Activated naive CD8-positive, alpha-beta T cell (primary cell): ENCODE measurements around the gene SKIL.

Source experiments
- H3K27ac Mint-ChIP-seq: one replicate; pipeline ENCODE4 v1.8.0; 2021; ENCODE audit warnings: mixed read lengths
- H3K27me3 Mint-ChIP-seq: one replicate; pipeline ENCODE4 v1.8.0; 2021; ENCODE audit warnings: mixed read lengths
- H3K36me3 Mint-ChIP-seq: one replicate; pipeline ENCODE4 v1.8.0; 2021; ENCODE audit warnings: mixed read lengths
- H3K4me1 Mint-ChIP-seq: one replicate; pipeline ENCODE4 v1.8.0; 2021; ENCODE audit warnings: low read depth, mixed read lengths
- H3K4me3 Mint-ChIP-seq: one replicate; pipeline ENCODE4 v1.8.0; 2021; ENCODE audit warnings: mild to moderate bottlenecking, mixed read lengths
- H3K9me3 Mint-ChIP-seq: one replicate; pipeline ENCODE4 v1.8.0; 2021; ENCODE audit warnings: low read depth, mixed read lengths

Gene SKIL

DNA sequence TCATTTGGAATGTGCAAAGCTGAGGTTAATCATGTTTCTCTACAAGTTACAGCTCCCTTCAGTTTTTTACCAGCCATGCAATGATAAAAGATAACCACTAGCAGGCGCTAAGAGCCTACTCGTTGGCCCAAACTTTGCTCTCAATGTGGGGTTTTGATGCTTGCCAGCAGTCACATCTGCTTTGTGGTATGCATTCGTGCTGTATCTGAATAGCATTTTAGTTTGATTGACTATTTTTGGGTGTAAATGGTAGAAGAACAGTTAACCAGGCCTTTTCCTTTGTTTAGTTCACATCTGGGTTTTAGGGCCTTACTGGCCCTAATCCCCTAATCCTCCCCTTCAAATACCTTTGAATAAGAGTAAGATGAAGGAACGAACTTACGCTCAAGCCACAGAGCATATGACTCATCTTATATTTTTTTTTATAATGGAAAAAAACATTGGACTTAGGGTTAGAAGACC is 56.7 kb downstream of the SKIL start:
- Mint-ChIP-seq H3K27ac (no peak overlapping the region), H3K36me3 (no peaks in the 10 kb centered on the region), H3K9me3 (no peaks in the 10 kb centered on the region), H3K4me3 (no peak overlapping the region), H3K27me3 (peaks cover 14% of the 10 kb centered on the region), H3K4me1 (peaks cover 6% of the 10 kb centered on the region)

DNA sequence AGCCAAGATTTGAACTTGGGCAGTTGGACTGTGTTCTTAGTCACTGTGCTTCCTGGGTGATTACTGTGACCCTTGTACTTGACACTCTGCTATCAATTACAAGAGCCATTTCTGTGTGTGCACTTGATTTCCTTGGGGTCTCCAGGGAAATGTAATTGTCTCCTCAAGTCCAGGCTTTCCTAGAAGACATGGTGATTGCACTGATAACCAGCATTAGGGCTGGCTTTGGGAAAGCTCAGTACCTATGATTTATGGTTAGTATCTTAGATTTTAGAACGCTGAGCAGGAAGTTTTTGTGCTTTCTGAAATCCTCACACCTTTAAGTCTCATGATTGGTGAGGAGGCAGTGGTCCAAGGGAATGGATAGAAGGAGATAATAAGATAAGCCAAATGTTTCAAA is 59.6 kb downstream of the SKIL start:
- Mint-ChIP-seq H3K36me3 (no peaks in the 10 kb centered on the region), H3K4me3 (peak overlapping the region; percentile 1), H3K27ac (no peak overlapping the region), H3K27me3 (peaks cover 24% of the 10 kb centered on the region), H3K4me1 (peaks cover 14% of the 10 kb centered on the region), H3K9me3 (no peaks in the 10 kb centered on the region)

DNA sequence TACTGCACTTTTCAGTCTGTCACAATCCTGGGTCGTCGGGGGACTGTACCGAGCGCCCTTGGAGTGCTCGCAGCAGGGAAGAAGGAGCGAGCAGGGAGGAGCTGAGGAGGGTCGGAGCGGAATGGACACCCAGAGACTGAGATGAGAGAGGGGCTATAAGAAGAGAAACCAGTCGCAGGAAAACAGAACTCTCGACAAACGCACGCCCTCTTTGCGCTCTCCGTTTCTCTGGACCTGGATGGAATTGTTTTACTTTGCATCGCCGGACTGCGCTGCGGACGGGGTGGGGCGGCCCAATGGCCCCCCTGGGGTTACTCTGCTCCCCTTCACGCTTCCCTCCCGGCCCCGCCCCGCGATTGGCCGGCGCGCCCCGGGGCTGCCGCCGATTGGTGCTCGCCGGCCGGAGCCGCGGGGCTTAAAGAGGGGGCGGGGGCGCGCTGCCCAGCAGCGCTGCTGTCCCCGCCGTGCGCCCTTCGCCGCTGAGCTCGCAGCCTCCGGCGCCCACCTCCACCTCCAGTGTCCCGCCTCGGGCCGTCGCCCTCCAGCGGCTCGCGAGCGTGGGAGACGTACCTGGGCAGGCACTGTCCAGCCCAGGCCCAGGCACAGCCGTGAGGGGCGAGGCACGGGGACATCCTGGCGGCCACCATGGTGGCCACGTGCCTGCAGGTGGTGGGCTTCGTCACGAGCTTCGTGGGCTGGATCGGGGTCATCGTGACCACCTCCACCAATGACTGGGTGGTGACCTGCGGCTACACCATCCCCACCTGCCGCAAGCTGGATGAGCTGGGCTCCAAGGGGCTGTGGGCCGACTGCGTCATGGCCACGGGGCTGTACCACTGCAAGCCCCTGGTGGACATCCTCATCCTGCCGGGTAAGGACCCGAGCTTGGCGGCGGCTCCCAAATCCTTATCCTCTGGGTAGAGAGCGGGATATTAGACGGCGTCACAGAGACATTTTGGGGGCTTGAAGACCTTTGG is 61.2 kb downstream of the SKIL start, which contains the start of gene CLDN11:
TSS of gene CLDN11 (plus strand) at position 447 of the 977 bp plus-strand sequence. CDS start at position 646, 199 bp downstream.
- no peaks in the 10 kb centered on the region for H3K9me3 Mint-ChIP-seq
- H3K36me3 Mint-ChIP-seq, result no peaks in the 10 kb centered on the region
- peaks cover 24% of the 10 kb centered on the region for H3K27me3 Mint-ChIP-seq
- H3K27ac Mint-ChIP-seq, result no peak within 1 kb of the TSS
- peaks cover 14% of the 10 kb centered on the region for H3K4me1 Mint-ChIP-seq
- H3K4me3 Mint-ChIP-seq, result peak within 1 kb of the TSS; percentile 87

GRCh38 chr3:170419557-170420087 is 62.1 kb downstream of the SKIL start:
- peaks cover 2% of the 10 kb centered on the region for H3K36me3 Mint-ChIP-seq
- H3K4me1 Mint-ChIP-seq, result peaks cover 14% of the 10 kb centered on the region
- H3K4me3 Mint-ChIP-seq, result peak overlapping the region; percentile 52
- H3K27ac Mint-ChIP-seq, result no peak overlapping the region
- H3K27me3 Mint-ChIP-seq, result peaks cover 26% of the 10 kb centered on the region
- H3K9me3 Mint-ChIP-seq, result no peaks in the 10 kb centered on the region

GRCh38 chr3:170420307-170420821 is 62.8 kb downstream of the SKIL start:
- no peak overlapping the region for H3K27ac Mint-ChIP-seq
- peaks cover 14% of the 10 kb centered on the region for H3K4me1 Mint-ChIP-seq
- peaks cover 26% of the 10 kb centered on the region for H3K27me3 Mint-ChIP-seq
- H3K36me3 Mint-ChIP-seq, result peaks cover 2% of the 10 kb centered on the region
- H3K4me3 Mint-ChIP-seq, result peak overlapping the region; percentile 78
- no peaks in the 10 kb centered on the region for H3K9me3 Mint-ChIP-seq

GRCh38 chr3:170421111-170421641 is 63.7 kb downstream of the SKIL start:
- Mint-ChIP-seq H3K9me3 (no peaks in the 10 kb centered on the region), H3K27me3 (peaks cover 26% of the 10 kb centered on the region), H3K4me3 (no peak overlapping the region)

GRCh38 chr3:170421758-170422157 is 64.2 kb downstream of the SKIL start:
- no peak overlapping the region for H3K4me3 Mint-ChIP-seq
- peaks cover 25% of the 10 kb centered on the region for H3K27me3 Mint-ChIP-seq
- peaks cover 14% of the 10 kb centered on the region for H3K4me1 Mint-ChIP-seq
- H3K27ac Mint-ChIP-seq, result no peak overlapping the region
- H3K9me3 Mint-ChIP-seq, result no peaks in the 10 kb centered on the region
- peaks cover 2% of the 10 kb centered on the region for H3K36me3 Mint-ChIP-seq

More at GRCh38 chr3:170421111-170421641, 63.7 kb downstream of the SKIL start:
- peaks cover 14% of the 10 kb centered on the region for H3K4me1 Mint-ChIP-seq
- H3K36me3 Mint-ChIP-seq, result peaks cover 2% of the 10 kb centered on the region
- H3K27ac Mint-ChIP-seq, result no peak overlapping the region

- peaks cover 13% of the 10 kb centered on the region for H3K4me1 Mint-ChIP-seq
- no peak overlapping the region for H3K27ac Mint-ChIP-seq
- no peaks in the 10 kb centered on the region for H3K9me3 Mint-ChIP-seq
- no peak overlapping the region for H3K4me3 Mint-ChIP-seq
- peaks cover 16% of the 10 kb centered on the region for H3K27me3 Mint-ChIP-seq
- peaks cover 2% of the 10 kb centered on the region for H3K36me3 Mint-ChIP-seq
These were observed 65.6 kb downstream of the SKIL start for GRCh38 chr3:170423001-170423615.

DNA sequence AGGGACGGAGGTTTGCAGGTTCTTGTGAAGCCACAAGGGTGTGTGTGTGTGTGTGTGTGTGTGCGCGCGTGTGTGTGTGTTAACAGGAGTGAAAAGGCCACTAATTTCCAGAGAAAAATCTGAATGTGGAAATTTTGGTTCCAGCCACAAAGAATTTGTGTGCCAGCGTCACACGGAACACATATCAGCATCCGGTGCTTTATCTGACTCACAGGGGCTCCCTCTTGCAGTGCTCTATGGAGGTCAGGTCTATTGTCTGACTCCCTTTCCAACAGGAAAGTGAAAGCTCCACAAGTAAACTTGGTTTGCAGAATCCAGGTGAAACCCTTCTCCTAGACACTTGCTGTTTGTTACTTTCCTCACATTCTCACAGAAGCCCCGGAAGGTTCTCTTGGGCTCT is 67.4 kb downstream of the SKIL start:
- Mint-ChIP-seq H3K27ac (no peak overlapping the region), H3K27me3 (peaks cover 12% of the 10 kb centered on the region), H3K36me3 (peaks cover 2% of the 10 kb centered on the region), H3K9me3 (no peaks in the 10 kb centered on the region), H3K4me3 (no peak overlapping the region), H3K4me1 (peaks cover 25% of the 10 kb centered on the region)

DNA sequence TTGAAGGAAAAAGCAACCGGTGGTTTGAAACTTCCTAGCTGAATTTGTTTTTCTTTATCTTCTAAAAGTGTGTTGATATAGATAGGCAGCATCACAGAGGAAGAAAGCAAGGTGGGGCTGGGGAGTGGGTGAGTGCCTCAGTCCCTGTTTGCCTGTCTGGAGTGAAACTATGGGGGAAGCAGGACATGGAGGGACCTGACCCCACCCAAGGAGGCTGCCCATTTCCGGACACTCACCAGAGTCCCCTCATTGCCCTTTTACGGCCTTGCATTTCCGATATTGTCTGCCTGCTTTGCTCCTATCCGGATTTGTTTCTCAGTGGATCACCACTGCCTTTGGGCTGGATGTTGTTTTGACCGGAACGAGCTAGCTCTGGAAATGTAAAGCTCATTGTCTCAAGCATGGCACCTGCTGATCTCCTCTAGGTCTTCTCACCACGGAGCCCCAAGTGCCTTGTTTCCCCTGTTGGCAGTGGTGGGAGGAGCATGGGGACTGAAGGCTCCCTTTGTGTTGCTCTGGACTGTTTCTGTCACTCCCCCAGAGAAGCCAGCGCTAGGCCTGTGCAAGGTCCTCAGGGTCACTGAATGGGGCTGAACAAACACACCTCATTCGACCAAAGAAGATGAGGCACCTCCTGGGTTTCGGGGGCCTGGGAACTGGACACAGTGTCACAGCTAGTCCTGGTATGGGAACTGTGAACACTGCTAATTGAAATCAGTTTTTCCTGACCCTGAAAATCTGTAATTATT is 68.2 kb downstream of the SKIL start:
- peaks cover 7% of the 10 kb centered on the region for H3K27me3 Mint-ChIP-seq
- peaks cover 20% of the 10 kb centered on the region for H3K4me1 Mint-ChIP-seq
- no peak overlapping the region for H3K27ac Mint-ChIP-seq
- H3K9me3 Mint-ChIP-seq, result no peaks in the 10 kb centered on the region
- H3K36me3 Mint-ChIP-seq, result peaks cover 2% of the 10 kb centered on the region
- H3K4me3 Mint-ChIP-seq, result no peak overlapping the region

- H3K36me3 Mint-ChIP-seq, result peaks cover 2% of the 10 kb centered on the region
- no peaks in the 10 kb centered on the region for H3K9me3 Mint-ChIP-seq
- peaks cover 7% of the 10 kb centered on the region for H3K27me3 Mint-ChIP-seq
- H3K27ac Mint-ChIP-seq, result no peak overlapping the region
- H3K4me3 Mint-ChIP-seq, result no peak overlapping the region
- peaks cover 20% of the 10 kb centered on the region for H3K4me1 Mint-ChIP-seq
These were observed 68.8 kb downstream of the SKIL start for GRCh38 chr3:170426240-170426797.

- peaks cover 2% of the 10 kb centered on the region for H3K27me3 Mint-ChIP-seq
- peaks cover 17% of the 10 kb centered on the region for H3K4me1 Mint-ChIP-seq
- no peak overlapping the region for H3K27ac Mint-ChIP-seq
- no peaks in the 10 kb centered on the region for H3K9me3 Mint-ChIP-seq
- peaks cover 2% of the 10 kb centered on the region for H3K36me3 Mint-ChIP-seq
- H3K4me3 Mint-ChIP-seq, result no peak overlapping the region
These were observed 70.6 kb downstream of the SKIL start for GRCh38 chr3:170428095-170428494.

GRCh38 chr3:170429050-170429449 is 71.5 kb downstream of the SKIL start:
- peak overlapping the region; percentile 4 for H3K4me3 Mint-ChIP-seq
- H3K27ac Mint-ChIP-seq, result peak overlapping the region; percentile 17
- H3K27me3 Mint-ChIP-seq, result peaks cover 1% of the 10 kb centered on the region
- H3K36me3 Mint-ChIP-seq, result peaks cover 2% of the 10 kb centered on the region
- peaks cover 17% of the 10 kb centered on the region for H3K4me1 Mint-ChIP-seq
- no peaks in the 10 kb centered on the region for H3K9me3 Mint-ChIP-seq

DNA sequence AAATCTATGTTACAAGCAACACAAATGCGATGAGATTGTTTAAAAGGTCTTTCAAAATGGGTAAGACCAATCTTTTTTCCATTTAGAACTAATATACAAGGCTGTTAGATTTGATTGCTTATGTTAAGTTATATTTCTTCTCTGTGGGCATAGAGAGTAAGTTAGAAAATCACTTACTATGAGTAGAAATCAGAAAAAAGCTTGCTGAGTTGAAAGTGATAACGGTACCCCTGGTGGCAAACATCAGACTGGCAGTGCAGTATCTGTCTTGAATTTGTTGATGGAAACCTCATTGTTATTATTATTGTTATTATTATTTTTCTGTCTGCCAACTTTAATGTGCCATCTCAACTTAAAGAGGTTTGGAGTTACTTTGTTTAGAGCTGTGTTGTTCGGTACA is 73.5 kb downstream of the SKIL start:
- Mint-ChIP-seq H3K9me3 (no peaks in the 10 kb centered on the region), H3K36me3 (no peaks in the 10 kb centered on the region), H3K27me3 (no peaks in the 10 kb centered on the region), H3K4me1 (peaks cover 17% of the 10 kb centered on the region), H3K4me3 (no peak overlapping the region), H3K27ac (no peak overlapping the region)
